Fibroblast of skin of abdomen (primary cell): ENCODE data around the gene SRP9.
"Not testable (repeated sequence)": the region's sequence is repeated elsewhere in the genome, so short reads cannot be mapped to it uniquely, and the experiment has no call there.

Experiments used
- DNase-seq: peaks from one replicate; pipeline ENCODE4 v3.0.0-alpha.2; 2013

Gene SRP9

GRCh38 chr1:225815526-225816178 is 38.0 kb downstream of the SRP9 start:
- no peak for DNase-seq

DNA sequence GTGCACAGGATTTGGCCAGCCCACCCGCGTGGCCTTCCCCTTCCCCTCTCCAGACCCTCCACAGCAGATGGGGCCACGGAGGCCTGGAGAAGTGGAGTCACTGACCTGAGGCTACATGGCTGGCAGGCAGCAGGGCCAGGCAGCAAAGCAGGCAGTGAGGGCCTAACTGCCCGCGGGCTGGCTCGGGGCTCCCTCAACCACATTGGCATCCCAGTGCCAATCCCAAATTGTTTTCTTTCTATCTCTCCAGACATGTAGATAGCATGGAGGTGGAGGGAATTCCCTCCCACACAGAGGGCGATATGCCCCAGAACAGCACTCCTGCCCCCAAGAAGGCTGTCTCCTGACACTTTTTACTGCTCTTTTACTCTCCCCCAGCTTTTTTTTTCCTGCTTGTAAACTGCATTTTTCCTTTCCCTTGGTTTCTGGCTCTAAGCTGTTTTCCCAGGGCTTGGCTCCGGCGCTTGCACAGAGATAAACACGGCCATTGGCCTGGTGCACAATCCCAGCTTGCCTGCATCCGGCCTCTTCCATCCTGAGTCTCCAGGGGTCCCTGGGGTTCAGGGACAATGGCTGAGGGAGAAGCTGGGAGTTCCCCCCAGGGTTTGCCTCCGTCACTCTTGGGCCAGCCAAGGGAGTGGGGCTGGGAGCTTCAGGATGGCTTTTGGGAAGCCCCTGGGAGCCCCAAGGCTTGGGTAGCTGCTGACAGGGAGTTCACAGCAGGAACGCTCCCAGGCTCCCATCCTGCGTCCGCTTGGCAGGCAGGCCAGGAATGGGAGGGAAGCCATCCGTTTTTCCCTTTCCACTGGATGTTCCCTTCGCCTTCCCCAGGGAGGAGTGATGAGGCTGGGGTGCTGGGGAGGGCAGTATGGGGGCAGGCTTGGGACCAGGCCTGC is 39.3 kb downstream of the SRP9 start:
- DNase-seq: no peak

- DNase-seq: peak; percentile 75
Measured at GRCh38 chr1:225817611-225818061, 40.0 kb downstream of the SRP9 start.

- DNase-seq: no peak
Measured at GRCh38 chr1:225818229-225818628, 40.6 kb downstream of the SRP9 start.

DNA sequence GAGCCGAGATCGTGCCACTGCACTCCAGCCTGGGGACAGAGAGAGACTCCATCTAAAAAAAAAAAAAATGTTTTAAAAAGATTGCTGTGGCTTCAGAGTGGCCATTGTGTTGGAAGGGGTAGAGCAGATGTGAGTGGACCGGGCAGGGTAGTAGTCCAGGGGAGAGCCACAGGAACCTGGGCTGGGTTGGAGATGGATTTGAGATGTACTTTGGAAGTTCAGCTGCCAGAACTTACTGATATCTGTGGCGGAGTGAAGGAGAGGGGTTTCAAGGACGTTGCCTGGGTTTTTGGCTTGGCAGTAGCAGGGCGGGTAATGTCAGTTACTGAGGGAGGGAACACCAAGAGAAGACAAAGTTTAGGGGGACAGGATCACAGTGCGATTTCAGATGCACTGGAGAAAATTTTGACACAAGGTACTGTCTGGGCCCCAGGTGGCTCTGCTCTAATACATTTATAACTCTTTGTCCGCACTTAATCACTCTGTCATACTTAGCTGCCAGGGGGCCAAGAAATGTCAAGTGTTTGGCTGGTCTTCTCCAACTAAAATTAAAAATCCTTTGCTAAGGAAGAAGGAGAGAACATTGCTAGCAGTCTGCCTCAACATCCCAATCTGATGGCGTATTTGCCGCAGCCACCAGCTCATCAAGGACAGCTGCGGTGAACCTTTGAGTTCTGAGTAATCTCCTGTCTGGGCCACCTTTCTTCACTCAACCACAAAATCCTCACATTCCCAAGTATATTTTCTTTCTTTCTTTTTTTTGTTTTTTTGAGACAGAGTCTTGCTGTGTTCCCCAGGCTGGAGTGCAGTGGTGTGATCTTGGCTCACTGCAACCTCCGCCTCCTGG is 41.9 kb downstream of the SRP9 start:
- no peak for DNase-seq

- DNase-seq: no peak
Measured at GRCh38 chr1:225820522-225821120, 43.0 kb downstream of the SRP9 start.

DNA sequence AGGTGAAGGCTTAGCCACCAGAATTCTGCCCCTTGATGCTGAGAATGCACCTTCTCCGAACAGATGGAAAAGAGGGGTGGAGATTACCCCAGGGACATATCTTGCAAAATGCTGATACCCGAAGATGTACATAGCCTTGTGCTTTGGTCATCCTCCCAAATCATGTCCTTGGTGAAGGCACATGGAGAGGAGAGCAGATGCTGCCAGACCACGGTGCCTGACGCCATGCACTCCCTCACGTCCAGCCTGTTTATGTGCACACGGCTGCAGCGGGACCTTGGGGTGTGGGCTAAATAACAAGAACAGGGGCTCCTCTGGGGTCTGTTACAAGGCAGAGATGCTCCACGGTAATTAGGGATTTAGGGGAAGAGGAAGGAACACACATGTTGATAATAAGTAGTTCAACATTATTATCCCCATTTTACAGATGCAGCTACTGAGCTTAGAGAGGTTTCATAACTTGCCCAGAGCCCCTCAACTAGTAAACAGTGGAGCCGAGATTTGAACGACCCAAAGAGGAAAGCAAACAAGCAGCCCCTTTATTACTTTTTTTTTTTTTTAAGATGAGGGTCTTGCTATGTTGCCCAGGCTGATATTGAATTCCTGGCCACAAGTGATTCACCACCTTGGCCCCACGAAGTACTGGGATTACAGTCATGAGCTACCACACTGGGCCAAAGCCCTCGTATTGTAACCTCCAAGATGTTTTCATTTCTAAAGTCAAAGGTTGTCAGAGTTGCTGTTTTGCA is 45.2 kb downstream of the SRP9 start:
- DNase-seq: no peak

DNA sequence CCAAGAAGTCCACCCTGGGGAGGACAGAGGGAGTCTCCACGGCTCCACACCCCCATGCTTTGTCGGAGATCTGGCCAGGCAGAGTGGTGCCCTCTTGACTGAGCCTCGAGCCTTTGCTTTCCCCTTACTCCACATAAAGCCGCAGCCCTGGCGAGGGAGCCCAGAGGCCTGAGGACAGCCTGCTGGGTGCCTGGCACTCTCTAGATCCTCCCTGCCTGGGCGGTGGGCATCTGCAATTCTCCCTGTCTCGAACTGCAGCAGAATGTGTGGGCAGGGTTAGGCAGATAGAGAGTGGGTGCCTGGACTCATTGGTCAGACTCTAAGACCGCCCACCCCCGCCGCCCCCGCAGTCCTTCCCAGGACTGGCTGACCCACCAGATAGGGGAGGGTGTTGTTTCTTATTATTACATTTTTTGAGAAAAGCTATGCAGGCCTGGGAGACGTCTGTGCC is 46.2 kb downstream of the SRP9 start:
- DNase-seq: no peak

DNA sequence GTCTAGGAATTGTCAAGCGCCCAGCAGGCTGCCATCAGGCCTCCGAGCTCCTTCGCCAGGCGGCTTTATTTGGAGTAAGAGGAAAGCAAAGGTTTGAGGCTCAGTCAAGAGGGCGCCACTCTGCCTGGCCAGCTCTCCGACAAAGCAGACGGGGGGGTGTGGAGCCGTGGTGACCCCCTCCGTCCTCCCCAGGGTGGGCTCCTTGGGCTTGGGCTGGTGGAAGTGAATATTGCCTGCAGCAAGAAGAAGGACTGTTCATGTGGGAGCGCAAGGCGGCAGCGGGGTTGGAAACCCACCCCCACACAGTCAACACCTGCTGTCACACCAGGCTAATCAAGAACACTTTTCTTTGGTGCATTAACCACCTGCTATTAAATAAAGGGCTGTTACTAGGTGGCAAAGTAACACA is 46.9 kb downstream of the SRP9 start:
- DNase-seq: no peak

DNA sequence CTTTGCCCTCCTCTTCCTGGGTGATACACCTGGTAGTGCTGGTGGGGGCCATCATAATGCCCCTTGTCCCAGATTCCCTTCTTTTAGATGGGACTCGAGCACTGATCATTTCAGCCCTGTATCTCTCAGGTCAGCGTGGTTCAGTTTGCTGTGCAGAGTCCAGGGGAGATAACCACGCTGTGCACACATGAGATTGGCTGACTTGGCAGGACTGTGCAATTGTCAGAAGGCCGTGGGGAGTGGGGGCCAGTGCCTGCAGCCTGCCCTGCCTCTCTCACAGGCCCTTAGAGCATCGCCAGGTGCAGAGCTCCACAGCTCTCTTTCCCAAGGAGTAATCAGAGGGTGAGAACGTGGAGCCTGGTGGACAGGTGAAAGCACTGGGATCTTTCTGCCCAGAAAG is 47.5 kb downstream of the SRP9 start:
- no peak for DNase-seq

- DNase-seq: no peak
Measured at GRCh38 chr1:225825607-225826007, 48.0 kb downstream of the SRP9 start.

- no peak for DNase-seq
Measured at GRCh38 chr1:225827076-225827475, 49.5 kb downstream of the SRP9 start.

DNA sequence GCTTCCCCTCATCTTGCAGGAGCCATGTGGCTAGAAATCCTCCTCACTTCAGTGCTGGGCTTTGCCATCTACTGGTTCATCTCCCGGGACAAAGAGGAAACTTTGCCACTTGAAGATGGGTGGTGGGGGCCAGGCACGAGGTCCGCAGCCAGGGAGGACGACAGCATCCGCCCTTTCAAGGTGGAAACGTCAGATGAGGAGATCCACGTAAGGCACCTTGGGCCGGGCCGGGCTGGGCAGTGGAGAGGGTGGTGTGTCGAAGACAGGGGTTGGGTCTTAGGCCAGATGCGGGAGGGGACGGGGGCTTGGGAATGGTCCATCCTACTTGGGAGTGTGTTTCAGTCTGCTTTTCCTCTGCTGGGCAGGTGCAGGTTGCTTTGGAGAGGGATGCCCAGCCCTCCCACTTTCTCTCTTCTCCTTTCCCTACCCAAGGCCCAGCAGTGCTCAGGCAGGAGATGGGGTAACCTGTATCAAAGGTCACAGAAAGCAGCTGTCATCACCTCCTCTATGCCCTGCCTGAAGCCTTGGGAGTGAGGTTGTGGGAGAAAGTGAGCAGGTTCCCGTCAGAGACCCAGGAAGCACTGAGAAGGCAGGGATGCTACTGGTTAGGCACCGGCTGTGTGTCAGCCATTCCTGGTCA is 51.2 kb downstream of the SRP9 start:
- no peak for DNase-seq

- no peak for DNase-seq
Measured at GRCh38 chr1:225830841-225831240, 53.2 kb downstream of the SRP9 start.

GRCh38 chr1:225834417-225835329 is 57.0 kb downstream of the SRP9 start:
- DNase-seq: peak; percentile 69

DNA sequence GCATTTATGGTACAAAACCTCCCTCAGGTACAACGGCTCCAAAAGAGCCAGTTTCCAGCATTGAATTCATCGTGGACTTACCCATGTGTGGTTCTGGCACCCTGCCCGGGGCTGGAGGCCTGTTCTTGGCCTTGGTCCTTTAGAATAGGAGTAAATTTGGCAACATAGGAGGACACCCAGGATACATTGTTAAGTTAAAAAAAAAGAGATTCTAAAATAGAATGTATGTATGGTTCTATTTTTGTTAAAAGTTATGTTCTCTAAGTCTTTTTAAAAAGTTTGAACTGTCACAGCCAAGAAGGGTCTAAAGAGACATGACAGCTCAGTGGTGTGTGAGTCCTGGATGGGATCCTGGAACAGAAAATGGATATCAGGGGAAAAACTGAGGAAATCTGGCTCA is 58.2 kb downstream of the SRP9 start:
- DNase-seq: no peak

DNA sequence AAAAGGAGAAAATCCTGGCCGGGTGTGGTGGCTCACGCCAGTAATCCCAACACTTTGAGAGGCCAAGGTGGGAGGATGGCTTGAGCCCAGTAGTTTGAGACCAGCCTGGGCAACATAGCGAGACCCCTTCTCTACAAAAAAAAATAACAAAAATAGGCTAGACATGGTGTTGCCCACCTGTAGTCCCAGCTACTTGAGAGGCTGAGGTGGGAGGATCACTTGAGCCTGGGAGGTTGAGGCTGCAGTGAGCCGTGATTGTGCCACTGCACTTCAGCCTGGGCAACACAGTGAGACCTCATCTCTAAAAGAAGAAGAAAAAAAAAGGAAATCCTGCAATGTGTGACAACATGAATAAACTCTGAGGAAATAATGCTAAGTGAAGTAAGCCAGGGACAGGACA is 58.7 kb downstream of the SRP9 start:
- DNase-seq: not testable (repeated sequence)

DNA sequence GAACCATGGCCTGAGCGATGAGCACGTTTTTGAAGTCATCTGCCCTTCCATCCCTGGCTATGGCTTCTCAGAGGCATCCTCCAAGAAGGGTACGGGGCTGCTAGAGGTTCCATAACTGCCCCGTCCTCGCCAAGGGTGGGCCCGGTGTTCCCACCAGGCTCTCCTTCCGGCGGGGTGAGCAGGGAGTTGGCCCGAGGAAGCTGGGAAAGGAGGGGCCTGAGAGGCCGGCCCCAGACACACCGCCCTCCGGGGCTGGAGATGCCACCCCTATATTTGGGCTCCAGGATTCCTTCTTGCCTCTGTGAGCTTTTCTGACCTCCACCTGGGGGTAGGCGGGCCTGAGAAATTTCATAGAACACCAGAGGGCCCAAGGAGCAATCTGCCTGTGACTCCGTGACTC is 61.2 kb downstream of the SRP9 start:
- DNase-seq: no peak
